GM19372 (cell line): ENCODE results near the gene PSG2.
"Not testable (repeated sequence)": the region's sequence is repeated elsewhere in the genome, so short reads cannot be mapped to it uniquely, and the experiment has no call there.

Source experiments
- ATAC-seq: cut with Tn5 transposase; IDR thresholded peaks from one replicate; pipeline ENCODE4 v1.9.1; 2021; ENCODE audit warnings: mild to moderate bottlenecking, low read depth, moderate library complexity; ENCODE audit not compliant: unreplicated experiment

PSG2 gene

DNA sequence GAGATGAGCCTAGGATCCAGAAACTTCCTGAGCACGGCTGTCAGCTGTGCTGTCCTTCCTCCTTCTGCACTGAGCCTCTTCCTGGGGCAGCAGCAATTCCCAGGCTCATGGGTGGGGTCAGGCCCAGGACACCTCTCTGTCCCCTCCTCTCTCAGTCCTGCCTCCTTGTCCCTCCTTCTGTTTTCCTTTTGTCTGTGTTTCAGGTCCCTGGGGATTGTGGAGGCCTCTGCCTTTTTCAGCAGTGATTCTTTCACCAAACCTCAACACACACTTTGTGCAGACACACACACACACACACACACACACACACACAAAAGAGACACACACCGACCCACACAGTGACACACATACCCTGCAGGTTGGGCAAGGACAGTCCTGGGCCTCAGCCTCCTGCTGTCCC is at the start of gene PSG2:
Gene PSG2 (minus strand): TSS at position 101 of the 400 bp plus-strand sequence. CDS start 132 bp downstream, outside the sequence.
- ATAC-seq, result not testable (repeated sequence)

DNA sequence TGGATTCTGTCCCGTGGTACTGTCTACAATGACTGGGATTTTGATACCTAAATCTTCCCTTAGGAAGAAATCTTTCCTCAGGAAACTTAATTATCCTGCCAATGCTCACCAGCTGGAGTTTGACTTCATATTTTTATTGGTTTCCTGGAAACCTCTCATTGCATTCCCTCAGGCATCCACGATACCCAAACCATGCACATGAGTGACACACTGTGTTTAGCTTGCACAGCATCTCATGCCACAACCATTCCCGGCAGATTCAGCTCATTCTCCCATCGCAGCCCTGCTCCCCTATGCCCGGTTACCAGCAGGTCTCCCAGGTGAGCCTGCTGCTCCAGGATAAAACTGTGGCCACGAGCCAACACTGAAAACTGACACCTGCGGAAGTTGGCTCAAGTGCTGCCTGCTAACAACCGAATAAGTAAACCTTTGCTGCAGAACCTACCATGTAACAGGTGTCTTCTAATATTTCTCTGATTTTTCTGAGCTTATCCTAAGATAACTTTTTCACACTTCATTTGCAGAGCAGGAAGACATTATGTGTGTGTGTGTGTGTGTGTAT is 48.9 kb upstream of the PSG2 start:
- not testable (repeated sequence) for ATAC-seq

DNA sequence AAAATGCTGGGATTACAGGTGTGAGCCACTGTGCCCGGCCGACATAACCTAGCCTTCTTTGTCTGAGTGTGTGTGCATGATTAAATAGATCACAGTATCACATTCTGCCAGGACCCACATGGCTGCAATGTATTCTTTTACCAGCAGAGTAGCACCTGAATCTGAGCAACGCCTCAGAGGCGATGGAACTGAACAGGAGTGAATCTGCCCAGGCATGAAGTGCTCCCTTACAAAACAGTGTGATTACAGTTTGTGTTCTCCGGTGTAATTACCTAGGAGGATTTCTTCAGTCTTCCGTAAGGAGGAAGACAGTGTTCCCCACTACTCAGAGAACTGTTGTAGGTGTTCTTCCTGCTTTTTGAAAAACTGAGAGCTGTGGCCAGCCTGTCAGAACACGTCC is 46.7 kb upstream of the PSG2 start:
- not testable (repeated sequence) for ATAC-seq

DNA sequence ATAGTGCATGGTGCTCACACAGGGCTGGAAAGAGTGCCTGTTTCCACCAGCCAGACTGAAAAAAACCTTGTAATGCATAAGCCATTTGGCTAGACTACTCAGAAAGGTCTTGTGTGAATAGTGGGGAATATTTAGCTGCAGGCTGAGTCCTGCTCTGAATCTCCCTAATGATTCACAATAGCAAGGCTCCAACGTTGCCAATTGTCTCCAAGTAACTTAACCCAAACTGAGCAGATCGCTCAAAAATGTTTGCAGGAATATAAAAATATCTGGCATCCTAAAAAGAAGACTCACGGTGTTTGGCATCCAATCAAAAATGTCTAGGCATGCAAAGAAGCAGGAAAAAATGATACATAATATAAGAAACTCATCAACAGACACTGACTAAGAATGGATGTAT is 44.8 kb upstream of the PSG2 start:
- not testable (repeated sequence) for ATAC-seq

DNA sequence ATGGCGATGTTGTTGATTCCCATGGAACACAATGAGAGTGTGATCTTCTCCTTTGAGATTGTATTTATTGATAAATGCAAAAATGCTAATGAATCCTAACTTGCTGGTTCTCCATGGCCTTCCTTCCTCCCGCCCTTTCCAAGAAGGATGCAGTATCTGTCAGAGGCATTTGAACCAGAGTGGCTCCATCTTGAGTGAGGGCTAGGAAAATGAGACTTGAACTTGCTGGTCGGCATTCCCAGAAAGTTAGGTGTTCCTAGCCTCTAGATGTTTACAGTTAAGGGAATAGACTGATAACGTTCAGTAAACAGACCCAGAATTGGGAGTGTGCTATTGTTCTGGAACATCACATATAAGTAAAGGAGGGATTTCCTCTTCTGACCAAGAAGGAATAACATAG is 44.2 kb upstream of the PSG2 start:
- ATAC-seq, result no peak

DNA sequence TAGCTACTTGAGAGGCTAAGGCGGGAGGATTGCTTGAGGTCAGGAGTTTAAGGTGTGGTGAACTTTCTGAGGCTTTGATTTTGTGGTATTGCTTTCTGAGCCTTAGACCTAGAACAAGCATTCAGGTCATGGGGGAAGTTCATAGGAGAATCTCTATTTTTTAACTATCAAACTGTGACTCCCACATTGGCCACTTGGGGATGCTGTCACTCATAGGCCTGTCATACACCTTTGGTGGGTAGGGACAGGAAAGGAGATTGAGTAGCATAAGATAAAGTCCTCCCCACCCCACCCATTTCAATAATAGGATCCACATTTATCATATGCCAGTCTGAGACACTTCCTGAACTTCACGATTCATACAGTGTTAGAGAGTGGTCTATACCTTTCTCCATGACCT is 41.9 kb upstream of the PSG2 start:
- no peak for ATAC-seq

DNA sequence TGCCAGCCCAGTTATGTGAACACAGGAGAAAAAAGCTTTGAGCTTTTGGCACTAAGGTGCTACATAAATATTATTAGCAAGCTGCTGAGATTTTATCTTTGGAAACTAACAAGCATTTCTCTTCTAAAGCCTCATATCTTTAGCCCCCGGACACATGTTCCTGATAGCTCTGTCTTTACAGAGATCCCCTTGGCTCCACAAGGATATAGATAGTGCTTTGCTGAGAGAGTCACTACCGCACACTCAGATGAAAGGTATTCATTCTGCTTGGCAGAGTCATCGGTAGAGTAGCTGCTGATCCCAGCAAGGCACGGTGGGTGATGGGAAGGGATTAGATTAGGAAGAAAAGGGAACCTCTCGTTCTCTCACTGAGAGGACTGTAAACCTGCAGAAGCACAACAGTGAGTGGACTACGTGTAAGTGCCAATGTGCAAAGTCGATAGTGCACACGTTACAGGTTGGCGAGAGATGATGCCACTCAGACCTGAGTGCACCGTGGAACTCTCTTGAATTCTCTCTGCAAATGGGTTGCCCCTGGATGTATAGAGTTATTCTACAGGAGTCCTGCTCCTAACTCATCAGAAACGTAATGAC is 38.0 kb upstream of the PSG2 start:
- ATAC-seq, result not testable (repeated sequence)

DNA sequence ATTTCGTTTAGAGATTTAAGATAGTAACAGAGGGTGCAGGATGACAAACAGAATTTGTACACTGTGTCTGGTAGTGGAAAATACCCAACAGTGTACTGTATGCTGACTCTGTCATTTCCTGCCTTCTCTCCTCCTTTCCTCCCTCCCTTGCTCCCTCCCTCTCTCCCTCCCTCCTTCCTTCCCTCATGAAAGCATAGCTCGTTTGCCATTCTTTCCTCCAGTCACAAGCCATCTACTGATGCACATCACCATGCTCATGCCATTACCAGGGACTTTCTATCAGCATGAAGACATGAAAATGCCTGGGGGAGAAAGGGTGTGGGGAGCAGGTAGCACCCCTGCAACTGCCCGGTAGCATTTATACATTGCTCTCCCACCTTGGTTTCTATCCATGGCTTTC is 37.0 kb upstream of the PSG2 start:
- not testable (repeated sequence) for ATAC-seq

DNA sequence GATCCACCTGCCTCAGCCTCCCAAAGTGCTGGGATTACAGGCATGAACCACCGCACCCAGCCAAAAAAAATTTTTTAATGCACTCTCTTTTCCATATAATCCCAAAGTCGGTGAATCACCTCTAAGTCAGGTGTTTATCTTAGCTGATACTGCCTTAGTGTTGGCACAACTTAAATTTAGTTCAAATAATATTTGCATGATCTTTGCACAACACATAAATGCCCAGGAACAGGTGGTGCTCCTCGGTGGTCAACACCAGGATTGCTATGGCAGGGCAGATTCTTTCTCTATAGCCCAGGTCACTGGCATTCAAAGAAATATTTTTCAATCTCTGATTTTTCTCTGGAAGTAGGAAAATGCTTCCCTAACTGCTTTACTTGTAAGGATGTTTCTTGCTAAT is 33.9 kb upstream of the PSG2 start:
- ATAC-seq, result not testable (repeated sequence)

DNA sequence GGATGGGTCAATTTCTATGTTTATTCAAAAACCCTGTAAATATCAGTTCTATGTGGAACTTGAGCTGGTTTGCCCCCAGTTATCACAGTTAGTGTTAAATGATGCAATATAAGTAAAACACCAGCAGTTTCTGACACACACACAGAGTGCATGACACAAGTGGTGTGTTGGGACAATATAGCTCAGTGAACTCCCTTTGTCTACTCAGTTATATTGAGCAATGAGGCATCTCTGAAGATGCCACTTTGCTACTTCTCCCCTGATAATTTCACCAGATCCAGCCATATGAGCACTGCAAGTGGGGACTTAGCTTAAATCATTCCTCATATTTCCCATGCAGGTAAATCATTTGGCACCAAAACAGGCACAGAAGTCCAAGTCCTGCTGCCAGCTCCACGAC is 33.0 kb upstream of the PSG2 start:
- not testable (repeated sequence) for ATAC-seq

DNA sequence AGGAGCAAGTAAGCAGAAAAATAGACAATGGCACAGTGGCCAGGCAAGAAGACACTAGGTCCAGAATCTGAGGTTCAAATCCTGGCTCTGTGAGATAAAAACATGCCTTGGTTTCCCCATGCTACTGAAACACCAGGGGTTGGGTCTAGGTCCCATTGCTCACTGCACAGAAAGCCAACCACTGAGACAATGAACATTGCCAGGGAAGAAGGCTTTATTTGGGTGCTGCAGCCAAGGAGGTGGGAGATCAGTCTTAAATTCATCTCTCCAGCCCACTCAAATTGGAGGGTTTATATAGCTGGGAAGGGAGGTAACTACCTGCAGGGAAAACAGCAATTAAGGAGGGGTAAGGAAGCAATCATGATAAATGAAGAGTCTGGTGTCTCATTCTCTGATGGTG is 32.6 kb upstream of the PSG2 start:
- ATAC-seq, result not testable (repeated sequence)

DNA sequence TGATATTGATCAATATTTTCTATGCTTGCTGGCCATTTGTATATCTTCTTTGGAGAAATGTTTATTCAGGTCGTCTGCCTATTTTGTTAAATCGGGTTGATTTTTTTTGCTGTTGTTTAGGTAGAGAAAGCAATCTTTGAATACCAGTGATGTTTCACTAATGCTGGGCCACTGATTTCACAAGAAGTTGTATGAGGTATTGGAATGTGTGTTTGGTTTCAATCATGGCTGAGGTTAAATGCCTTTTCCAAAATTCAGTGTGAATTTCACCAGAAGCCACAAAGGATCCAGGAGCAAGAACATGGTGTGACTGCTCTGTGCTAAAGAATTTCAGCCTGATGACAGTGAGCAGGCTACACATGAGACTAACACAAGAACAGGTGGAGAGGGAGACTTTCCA is 32.1 kb upstream of the PSG2 start:
- not testable (repeated sequence) for ATAC-seq

DNA sequence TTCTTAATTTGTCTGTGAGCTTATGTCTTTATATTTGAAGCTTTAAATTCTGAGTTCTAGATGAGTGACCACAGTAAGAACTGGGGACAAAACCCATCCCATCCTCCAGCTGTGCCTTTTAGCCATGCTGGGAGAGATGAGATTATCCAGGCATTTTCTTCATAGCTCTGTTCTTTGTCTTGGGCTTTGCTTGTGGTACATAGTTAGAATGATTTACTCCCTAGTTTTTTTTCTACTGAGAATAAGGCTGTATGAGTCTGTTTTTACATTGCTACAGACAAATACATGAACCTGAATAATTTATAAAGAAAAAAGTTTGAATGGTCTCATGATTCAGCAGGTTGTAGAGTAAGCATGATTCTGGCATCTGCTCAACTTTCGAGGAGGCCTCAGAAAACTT is 24.9 kb upstream of the PSG2 start:
- not testable (repeated sequence) for ATAC-seq

DNA sequence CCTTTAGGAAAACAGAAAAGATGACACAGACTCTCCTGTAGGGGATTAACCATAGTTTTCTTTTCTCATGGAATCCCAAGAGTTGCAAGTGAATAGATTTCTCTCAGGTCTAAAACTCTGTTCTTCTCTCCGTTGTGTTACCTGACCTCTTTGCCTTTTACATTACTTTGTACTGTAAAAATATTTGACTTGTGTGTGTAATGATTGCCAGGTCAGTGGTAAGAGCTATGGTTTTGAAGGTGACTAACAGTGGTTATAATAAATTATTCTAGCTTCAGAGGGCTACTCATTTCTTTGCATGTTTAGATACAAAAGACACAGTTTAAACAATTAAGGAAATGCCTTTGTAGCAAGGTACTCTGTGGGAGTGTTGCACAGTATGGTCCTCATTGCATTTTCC is 23.0 kb upstream of the PSG2 start:
- ATAC-seq, result no peak

DNA sequence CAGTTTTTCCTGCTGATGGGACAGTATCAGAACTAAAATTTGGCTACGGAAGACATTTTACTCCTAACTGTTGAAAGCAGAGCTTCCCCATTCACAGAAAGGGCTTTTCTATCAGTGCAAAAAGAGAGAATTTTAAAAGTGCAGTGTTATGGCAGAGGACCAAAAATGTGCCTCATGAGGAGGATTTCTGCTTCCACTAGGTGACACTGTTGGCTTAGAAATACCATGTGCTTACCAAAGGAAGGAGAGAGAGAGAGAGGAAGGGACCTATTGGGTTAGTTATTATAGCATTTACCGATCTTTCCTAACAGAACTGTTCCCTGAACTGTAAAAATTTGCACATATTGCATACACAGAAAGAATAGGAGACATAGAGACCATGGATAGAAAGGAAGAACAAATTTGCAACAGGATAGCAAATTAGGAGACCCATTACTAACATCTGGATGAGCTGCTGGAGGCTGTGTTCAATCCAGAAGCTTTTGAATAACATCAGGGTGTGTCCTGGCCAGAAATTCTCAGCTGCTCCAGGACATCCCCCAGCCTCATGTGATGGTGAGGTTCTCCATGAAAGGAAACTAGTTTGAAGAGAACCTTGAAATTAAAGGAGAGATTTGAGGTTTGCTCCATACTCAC is 21.8 kb upstream of the PSG2 start:
- not testable (repeated sequence) for ATAC-seq

DNA sequence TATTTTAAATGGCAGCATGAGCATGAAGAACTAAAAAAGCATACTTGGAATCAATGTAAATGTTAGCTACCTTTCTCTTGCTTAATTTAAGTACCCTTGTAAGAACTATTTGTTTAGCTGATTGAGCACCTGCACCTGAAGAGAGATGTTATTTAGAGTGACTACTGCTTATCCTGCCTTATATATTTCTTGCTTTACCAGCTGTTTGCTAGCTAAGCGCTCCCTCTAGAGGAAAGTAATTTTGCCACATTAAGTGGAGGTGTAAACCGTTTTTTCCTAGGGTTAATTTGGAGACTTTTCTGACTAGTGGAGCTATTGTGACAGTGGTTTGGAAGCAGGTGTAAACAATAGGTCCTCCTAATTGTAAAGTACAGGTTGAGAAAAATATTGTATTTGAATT is 19.4 kb upstream of the PSG2 start:
- ATAC-seq, result no peak

DNA sequence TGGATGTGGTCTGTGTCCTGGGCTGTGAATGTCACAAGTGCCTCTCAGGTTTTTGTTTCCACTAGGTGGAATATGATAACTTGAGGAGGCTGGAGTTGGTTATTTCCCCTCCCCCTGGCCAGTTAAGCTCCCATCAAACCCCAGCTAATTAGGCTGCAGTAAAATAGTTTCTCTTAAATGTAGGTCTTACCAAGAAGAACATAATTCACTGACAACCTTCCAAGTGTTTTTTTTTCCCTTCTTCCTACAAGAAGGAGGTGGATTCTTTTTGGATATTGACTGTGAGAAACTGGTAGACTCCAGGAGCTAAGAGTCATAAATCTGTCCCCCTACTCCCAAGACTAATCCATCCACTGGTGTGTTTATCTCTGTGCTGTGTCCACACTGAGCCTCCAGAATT is 15.9 kb upstream of the PSG2 start:
- ATAC-seq, result not testable (repeated sequence)

DNA sequence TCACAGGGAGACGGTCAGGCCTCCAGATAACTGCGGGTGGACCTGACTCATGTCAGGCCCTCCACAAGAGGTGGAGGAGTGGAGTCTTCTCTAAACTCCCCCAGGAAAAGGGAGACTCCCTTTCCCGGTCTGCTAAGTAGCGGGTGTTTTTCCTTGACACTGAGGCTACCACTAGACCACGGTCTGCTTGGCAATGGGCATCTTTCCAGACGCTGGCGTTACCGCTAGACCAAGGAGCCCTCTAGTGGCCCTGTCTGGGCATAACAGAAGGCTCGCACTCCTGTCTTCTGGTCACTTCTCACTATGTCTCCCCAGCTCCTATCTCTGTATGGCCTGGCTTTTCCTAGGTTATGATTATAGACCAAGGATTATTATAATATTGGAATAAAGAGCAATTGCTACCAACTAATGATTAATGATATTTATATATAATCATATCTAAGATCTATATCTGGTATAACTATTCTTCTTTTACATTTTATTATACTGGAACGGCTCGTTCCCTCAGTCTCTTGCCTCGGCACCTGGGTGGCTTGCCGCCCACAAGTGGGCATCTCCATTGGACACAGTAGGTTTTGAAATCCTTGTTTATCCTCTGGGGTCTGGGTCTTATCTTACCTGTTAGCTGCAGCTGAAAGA is 5.3 kb upstream of the PSG2 start:
- ATAC-seq, result not testable (repeated sequence)

DNA sequence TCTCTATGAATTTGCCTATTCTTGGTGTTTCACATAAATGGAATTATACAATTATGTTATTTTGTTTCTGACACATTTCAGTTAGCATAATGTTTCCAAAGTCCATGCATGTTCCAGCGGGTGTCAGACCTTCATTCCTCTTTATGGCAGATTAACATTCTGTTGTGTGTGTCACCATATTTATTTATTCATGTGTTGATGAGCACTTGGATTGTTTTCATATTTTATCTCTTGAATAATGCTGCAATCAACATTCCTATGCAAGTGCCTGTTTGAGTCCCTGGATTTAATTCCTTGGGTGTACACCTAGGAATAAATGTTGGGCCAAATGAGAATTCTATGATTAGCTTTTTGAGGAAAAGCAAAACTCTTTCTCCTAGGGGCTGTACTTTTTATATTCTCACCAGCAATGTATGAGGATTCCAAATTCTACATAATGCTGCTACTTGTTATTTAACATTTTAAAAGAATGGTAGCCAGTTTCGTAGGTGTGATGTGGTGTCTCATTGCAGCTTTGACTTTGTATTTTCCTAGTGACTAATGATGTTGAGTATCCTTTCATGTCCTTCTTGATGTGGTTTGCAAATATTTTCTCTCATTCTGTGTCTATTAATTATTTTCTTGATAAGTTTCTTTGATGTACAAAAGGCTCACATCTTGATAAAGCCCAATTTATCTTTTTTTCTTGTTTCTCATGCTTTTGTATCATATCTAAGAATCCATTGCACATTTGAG is 3.5 kb upstream of the PSG2 start:
- ATAC-seq, result not testable (repeated sequence)

DNA sequence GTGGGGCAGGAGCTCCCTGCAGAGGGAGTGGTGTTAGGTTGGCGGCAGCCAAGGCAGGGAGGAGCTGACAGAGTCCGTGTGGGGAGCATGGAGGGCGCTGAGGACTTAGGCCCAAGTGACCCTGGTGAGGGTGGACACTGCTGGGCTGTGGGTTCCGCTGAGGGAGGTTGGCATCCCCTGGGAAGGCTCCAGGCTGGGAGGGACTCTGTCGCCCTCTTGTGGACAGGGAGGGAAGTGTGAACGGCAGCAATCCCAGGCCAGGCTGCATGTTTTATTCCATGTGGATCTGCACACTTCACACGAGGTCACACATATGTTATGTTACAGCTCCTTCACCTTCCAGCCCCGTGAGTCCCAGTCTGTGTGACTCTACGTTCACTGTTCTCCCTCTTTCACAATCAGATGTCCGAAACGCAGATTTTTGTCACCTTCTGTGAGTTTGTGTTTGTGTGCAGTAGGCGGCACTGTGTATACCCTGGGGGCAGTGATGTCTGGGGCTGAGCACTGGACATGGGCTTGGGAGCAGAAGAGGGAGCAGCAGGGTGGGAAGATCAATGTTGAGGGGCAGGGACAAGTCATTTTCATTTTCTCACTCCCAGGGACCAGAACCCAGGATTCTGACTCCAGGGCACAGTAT is 1.8 kb upstream of the PSG2 start:
- ATAC-seq, result not testable (repeated sequence)
